GM21390 (cell line): ENCODE data around the gene KCNK17.

Experiments used
- ATAC-seq: cut with Tn5 transposase; IDR thresholded peaks from one replicate; pipeline ENCODE4 v1.9.1; 2021; ENCODE audit not compliant: unreplicated experiment

The KCNK17 gene

GRCh38 chr6:39338397-39338796 lies 24.2 kb upstream of the KCNK17 start:
- ATAC-seq, result no peak

GRCh38 chr6:39335780-39336545 lies 21.7 kb upstream of the KCNK17 start:
- ATAC-seq, result no peak

- no peak for ATAC-seq
Observed at GRCh38 chr6:39333644-39334438, 19.6 kb upstream of the KCNK17 start.

- ATAC-seq, result no peak
Observed at GRCh38 chr6:39330476-39330875, 16.3 kb upstream of the KCNK17 start.

GRCh38 chr6:39330057-39330456 lies 15.8 kb upstream of the KCNK17 start:
- peak; percentile 84 for ATAC-seq

GRCh38 chr6:39328066-39328465 lies 13.8 kb upstream of the KCNK17 start:
- no peak for ATAC-seq

DNA sequence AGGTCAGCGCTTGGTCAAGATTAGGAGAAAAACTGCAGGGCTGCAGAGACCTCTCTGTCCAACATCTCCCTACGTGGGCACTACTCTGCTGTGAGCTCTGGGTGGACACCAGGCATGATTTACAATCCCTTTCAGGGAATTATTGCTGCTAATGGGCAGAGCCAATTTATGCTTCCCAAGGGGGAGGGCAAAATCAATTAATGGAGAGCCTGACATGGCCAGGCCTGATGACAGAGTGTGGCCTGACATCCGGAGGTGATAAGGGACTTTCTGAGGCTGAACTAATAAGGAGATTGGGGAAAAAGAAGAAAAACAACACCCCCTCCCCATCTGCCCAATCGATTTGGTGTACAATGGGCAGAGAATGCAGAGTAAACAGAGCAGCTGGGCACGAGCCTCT lies 13.3 kb upstream of the KCNK17 start:
- ATAC-seq, result no peak

- no peak for ATAC-seq
Observed at GRCh38 chr6:39322306-39322850, 8.2 kb upstream of the KCNK17 start, which contains the start of gene KCNK16. KCNK16 (minus strand) TSS chr6:39322702; CDS start chr6:39322540, 162 bp downstream.

GRCh38 chr6:39321761-39322160 lies 7.5 kb upstream of the KCNK17 start:
- ATAC-seq, result no peak

DNA sequence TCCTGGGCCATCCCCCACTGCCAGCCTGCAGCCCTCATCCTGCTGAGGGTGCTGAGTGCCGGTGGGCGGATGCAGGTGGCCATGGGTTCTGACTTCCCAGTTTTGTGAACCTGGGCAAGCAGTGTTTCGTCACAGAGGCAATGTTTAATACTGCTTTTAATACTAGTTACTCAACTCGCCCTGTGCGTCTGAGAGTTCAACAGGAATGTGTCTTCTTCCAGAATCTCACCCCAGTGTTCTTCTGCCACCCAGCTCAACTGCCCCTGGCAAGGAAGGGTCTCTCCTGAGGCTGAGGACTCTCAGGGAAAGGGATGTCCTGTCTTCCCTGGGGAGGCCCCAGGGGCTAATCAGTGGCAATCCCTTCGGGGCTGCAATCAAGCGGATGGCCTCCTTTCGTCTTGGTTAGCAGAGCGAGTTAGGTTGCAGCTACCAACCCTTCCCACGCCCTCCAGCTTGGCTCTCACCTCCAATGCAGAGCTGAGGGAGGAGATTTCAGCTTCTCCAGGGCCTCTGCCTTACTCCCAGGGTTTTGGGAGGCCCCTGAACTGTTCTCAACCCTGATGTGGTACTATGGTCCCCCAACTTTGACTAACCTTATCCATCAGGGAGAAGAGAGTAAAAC lies 6.3 kb upstream of the KCNK17 start:
- ATAC-seq, result no peak

GRCh38 chr6:39319621-39320362 lies 5.6 kb upstream of the KCNK17 start:
- no peak for ATAC-seq

DNA sequence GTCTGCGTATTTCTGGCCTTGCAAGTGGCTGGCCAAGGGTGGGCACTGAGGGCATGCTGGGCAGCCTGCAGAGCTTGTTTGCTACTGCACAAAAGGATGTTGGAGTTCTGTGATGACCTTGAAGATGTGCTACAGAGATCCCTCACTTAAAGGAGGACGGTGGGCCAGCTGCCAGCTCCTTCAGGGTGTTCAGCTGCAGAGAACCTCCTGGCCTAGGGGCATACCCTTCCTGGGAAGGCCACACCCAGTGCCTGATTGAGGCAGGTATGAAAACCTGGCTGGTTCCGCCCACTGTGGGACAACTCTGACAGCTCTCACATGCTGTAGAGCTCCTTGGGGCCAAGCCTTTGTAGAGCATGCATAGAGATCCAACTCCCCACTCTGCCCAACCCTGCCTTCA lies 3.0 kb upstream of the KCNK17 start:
- ATAC-seq, result no peak

DNA sequence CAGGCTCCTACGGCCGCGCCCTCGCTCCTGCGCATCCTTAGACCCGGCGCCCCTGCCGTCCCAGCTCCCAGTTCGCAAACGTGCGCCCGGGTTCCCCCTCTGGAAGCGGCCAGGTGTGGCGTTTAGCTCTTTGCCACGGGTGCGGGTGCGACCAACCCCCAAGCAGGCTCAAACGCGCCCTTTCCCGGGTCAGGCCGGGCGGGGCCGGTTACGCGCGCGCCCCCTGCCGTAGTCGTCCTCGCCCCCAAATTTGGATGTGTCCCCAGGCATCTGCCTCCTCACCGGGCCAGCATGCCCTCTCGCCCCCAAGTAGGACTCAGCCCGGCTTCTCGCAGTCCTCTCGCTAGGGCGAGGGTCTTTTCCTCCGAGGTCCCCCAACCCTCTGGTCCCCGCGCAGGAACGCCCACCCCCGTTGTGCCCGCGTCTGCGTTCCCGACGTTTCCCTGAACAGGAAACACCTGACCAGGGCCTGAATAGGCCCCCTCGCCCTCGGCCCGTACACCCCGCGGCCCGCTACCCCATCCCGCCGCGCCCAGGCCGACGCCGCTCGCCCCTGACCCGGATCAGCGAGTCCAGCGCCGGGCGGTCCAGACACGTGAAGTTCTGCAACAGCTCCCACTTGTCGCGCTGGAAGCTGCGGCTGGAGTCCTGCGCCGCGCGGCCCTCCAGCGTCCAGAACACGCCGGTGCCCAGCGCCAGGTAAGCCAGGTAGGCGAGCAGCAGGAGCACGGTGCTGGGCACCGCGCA lies 520 bp downstream of the KCNK17 start:
- no peak for ATAC-seq

- ATAC-seq, result no peak
Observed at GRCh38 chr6:39312912-39313525, 1.2 kb downstream of the KCNK17 start.

GRCh38 chr6:39310542-39310941 lies 3.7 kb downstream of the KCNK17 start:
- no peak for ATAC-seq

- peak; percentile 64 for ATAC-seq
Observed at GRCh38 chr6:39309942-39310531, 4.2 kb downstream of the KCNK17 start.

DNA sequence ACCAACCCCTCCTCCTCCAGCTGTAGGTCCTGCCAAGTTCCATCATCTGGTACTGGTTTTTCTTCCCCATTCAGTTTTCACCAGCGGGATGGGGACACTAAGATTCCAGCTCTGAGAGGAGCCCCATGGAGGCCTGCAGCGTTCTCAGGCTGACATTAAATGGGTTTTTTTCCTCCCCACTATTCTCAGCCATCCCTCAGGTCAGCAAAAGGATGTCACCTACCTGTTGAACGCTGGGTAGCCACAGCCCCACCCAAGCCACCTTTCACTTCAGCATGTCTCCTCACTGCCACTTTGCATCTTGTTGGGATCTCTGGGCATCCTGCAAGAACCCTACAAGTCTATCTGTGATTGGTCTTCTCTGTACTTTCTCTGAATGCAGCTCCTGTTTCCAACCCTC lies 6.8 kb downstream of the KCNK17 start:
- no peak for ATAC-seq

DNA sequence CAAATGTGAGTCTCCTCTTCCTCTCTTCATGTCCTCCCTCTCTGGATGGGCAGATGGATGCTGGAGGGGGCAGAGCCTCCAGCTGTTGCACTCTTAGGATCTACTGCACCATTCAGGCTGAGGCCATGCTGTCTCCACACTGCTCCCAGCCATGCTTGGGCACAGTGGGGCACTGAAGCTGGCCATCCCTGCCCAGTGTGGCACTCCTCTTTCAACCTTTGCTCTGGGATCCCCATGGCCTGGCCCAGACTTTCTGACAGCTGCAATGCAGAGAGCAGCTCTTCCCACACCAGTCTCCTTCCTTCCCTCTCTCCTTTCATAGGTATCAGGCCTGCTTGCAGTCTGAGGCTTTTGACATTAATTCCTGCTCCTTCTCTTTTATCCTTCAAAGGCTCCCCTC lies 9.3 kb downstream of the KCNK17 start:
- ATAC-seq, result no peak

DNA sequence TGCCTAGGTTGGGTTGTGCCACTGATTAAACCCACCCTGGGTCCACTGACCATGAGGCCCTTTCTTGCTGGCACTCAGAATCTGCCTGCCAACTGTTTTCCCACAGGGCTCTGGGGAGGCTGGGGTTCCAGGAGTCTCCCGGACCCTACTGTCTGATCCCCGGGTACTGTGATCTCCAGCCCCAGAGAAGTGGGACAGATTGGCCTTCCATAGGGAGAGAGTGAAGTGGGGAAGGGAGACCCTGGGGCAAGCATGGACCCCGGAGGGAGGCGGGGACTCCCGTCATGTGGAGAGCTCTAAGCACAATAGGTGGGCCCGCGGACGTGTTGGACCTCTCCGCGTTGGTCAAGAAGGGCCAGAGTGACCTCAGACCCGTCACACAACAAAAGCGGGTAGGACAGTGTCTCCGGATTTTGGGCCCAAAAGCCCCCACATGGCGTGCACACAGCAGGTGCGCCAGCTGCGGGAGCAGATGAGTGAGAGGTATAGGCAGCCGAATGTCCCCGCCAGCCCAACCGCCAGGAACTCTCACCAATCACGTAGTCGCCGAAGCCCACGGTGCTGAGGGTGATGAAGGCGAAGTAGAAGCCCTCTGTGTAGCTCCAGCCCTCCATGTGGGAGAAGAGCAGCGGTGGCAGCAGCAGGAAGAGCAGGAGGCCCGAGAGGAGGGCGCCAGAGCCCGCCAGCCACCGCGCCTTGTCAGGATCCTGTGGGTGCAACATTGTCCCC lies 10.6 kb downstream of the KCNK17 start:
- no peak for ATAC-seq
